WTC11 (cell line): ENCODE results near the gene PIK3C3. TPM values are rescaled to one million over a fixed set of nuclear protein-coding genes. Genes with fewer than 3 reads are reported as not detected.

ENCODE experiments used
- ATAC-seq: fragments of 200-7000 bp; cut with Tn5 transposase; 2 replicates; pipeline ENCODE4 v1.10.0; 2021; ENCODE audit warnings: mild to moderate bottlenecking, moderate library complexity
- CTCF ChIA-PET: fragments of 300-600 bp; sonication (Branson Sonifier 250); formaldehyde crosslinking; loops from one replicate; lab custom pipeline; 2021; ENCODE audit warnings: antibody characterized with exemption; lab: Charles Lee
- POLR2A ChIA-PET: fragments of 350-600 bp; sonication (Branson Sonifier 250); formaldehyde crosslinking; loops from one replicate; lab custom pipeline; 2021; ENCODE audit warnings: antibody characterized with exemption; lab: Charles Lee
- DNase-seq: peaks from one replicate; pipeline ENCODE4 v3.0.0; 2021; ENCODE audit warnings: low spot score
- H3K27ac Mint-ChIP-seq: 2 replicates; pipeline ENCODE4 v1.8.0; 2021; ENCODE audit warnings: mixed read lengths
- H3K27me3 Mint-ChIP-seq: 2 replicates; pipeline ENCODE4 v1.8.0; 2021; ENCODE audit warnings: low read depth, mild to moderate bottlenecking, moderate library complexity, mixed read lengths
- H3K36me3 Mint-ChIP-seq: 2 replicates; pipeline ENCODE4 v1.8.0; 2021; ENCODE audit warnings: mixed read lengths
- H3K4me1 Mint-ChIP-seq: 2 replicates; pipeline ENCODE4 v1.8.0; 2022; ENCODE audit warnings: mixed read lengths
- H3K4me3 Mint-ChIP-seq: 2 replicates; pipeline ENCODE4 v1.8.0; 2021; ENCODE audit warnings: mild to moderate bottlenecking, moderate library complexity, mixed read lengths
- H3K9me3 Mint-ChIP-seq: 2 replicates; pipeline ENCODE4 v1.8.0; 2021; ENCODE audit warnings: mixed read lengths
- CBFB ChIP-seq: sonication (generic); formaldehyde crosslinking; IDR thresholded peaks from 2 replicates; pipeline ENCODE4 v1.8.1; 2022; ENCODE audit warnings: mild to moderate bottlenecking, low read depth, missing genetic modification reagents
- GTF2I ChIP-seq: fragments of 250-450 bp; sonication (Bioruptor Pico); conservative IDR thresholded peaks from 2 replicates; pipeline ENCODE4 v1.4.0; 2021; ENCODE audit warnings: mild to moderate bottlenecking
- JAZF1 ChIP-seq: fragments of 250-450 bp; sonication (Bioruptor Pico); IDR thresholded peaks from 2 replicates; pipeline ENCODE4 v1.9.0; 2021; ENCODE audit warnings: moderate library complexity, mild to moderate bottlenecking, inconsistent platforms
- NFYB ChIP-seq: sonication (generic); formaldehyde crosslinking; conservative IDR thresholded peaks from 2 replicates; pipeline ENCODE4 v1.8.0; 2022; ENCODE audit warnings: low read depth, missing genetic modification reagents
- NR1H2 ChIP-seq: sonication (generic); formaldehyde crosslinking; IDR thresholded peaks from 2 replicates; pipeline ENCODE4 v1.9.0; 2021; ENCODE audit warnings: mild to moderate bottlenecking, moderate library complexity, missing genetic modification reagents
- OVOL2 ChIP-seq: fragments of 250-450 bp; sonication (Bioruptor Pico); IDR thresholded peaks from 2 replicates; pipeline ENCODE4 v1.9.0; 2021; ENCODE audit warnings: mild to moderate bottlenecking, borderline replicate concordance
- SP1 ChIP-seq: sonication (generic); formaldehyde crosslinking; conservative IDR thresholded peaks from 2 replicates; pipeline ENCODE4 v1.8.1; 2022; ENCODE audit warnings: missing genetic modification reagents
- TEAD4 ChIP-seq: sonication (generic); formaldehyde crosslinking; IDR thresholded peaks from 2 replicates; pipeline ENCODE4 v1.8.0; 2022; ENCODE audit warnings: mild to moderate bottlenecking, missing genetic modification reagents
- ZNF138 ChIP-seq: sonication (generic); formaldehyde crosslinking; conservative IDR thresholded peaks from 2 replicates; pipeline ENCODE4 v1.8.1; 2022; ENCODE audit warnings: mild to moderate bottlenecking, moderate library complexity, missing genetic modification reagents
- ZNF232 ChIP-seq: sonication (generic); formaldehyde crosslinking; IDR thresholded peaks from 2 replicates; pipeline ENCODE4 v1.8.0; 2022; ENCODE audit warnings: mild to moderate bottlenecking, missing genetic modification reagents
- ZNF317 ChIP-seq: sonication (generic); formaldehyde crosslinking; IDR thresholded peaks from 2 replicates; pipeline ENCODE4 v1.8.1; 2023; ENCODE audit warnings: low read depth, mild to moderate bottlenecking, moderate library complexity, missing genetic modification reagents, borderline replicate concordance
- ZNF416 ChIP-seq: fragments of 250-450 bp; sonication (Bioruptor Pico); IDR thresholded peaks from 2 replicates; pipeline ENCODE4 v1.9.0; 2021; ENCODE audit warnings: mild to moderate bottlenecking, inconsistent platforms
- total RNA-seq: library from RNA; stranded (reverse); gene quantifications from 3 replicates; pipeline ENCODE4 v1.2.3, GENCODE V29; 2021
- TF ChIP-seq, protein P1 (sequence below): sonication (generic); formaldehyde crosslinking; IDR thresholded peaks from 2 replicates; pipeline ENCODE4 v1.8.1; 2022; ENCODE audit warnings: low read depth, mild to moderate bottlenecking, moderate library complexity, missing genetic modification reagents, borderline replicate concordance
- TF ChIP-seq, protein P2 (sequence below): sonication (generic); formaldehyde crosslinking; IDR thresholded peaks from 2 replicates; pipeline ENCODE4 v1.8.1; 2023; ENCODE audit warnings: mild to moderate bottlenecking, missing genetic modification reagents, moderate library complexity
- TF ChIP-seq, protein P3 (sequence below): sonication (generic); formaldehyde crosslinking; conservative IDR thresholded peaks from 2 replicates; pipeline ENCODE4 v1.8.1; 2022; ENCODE audit warnings: mild to moderate bottlenecking, missing genetic modification reagents
- TF ChIP-seq, protein P4 (sequence below): fragments of 250-450 bp; sonication (Bioruptor Pico); IDR thresholded peaks from 2 replicates; pipeline ENCODE4 v1.8.0; 2021; ENCODE audit warnings: mild to moderate bottlenecking
- TF ChIP-seq, protein P5 (sequence below): sonication (generic); formaldehyde crosslinking; IDR thresholded peaks from 2 replicates; pipeline ENCODE4 v1.8.1; 2022; ENCODE audit warnings: low read depth, missing genetic modification reagents, borderline replicate concordance
- TF ChIP-seq, protein P6 (sequence below): fragments of 250-450 bp; sonication (Bioruptor Pico); IDR thresholded peaks from 2 replicates; pipeline ENCODE4 v1.9.0; 2021; ENCODE audit warnings: moderate library complexity, mild to moderate bottlenecking, inconsistent platforms, borderline replicate concordance
- TF ChIP-seq, protein P7 (sequence below): fragments of 250-450 bp; sonication (Bioruptor Pico); IDR thresholded peaks from 2 replicates; pipeline ENCODE4 v1.9.0; 2021; ENCODE audit warnings: mild to moderate bottlenecking
- TF ChIP-seq, protein P8 (sequence below): sonication (generic); formaldehyde crosslinking; IDR thresholded peaks from 2 replicates; pipeline ENCODE4 v1.8.0; 2022; ENCODE audit warnings: mild to moderate bottlenecking, missing genetic modification reagents
- TF ChIP-seq, protein P9 (sequence below): sonication (generic); formaldehyde crosslinking; IDR thresholded peaks from 2 replicates; pipeline ENCODE4 v1.8.0; 2023; ENCODE audit warnings: mild to moderate bottlenecking, missing genetic modification reagents

The PIK3C3 gene
- total RNA-seq, 1 experiment from 2014 or later = 40.4 TPM

DNA sequence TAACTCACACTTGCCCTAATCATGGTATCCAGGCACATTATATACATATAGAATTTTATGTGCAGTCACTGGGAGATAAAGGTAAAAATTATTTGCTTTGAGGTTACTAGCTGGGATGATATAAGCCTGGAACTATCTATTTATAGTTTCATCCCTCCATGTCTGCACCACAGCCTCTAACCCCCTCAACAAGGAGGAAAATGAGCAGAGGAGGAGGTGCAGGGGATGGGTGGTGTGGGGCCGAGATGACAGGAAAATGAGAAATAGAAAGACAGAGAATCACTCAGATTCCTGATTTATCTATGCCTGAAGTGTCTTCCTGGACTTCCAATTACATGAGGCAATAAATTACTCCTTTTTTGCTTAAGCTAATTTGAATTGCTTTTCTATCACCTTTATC lies 145.2 kb downstream of the PIK3C3 start:
- Mint-ChIP-seq H3K4me3 (no peak overlapping the region), H3K36me3 (no peaks in the 10 kb centered on the region), H3K4me1 (peaks cover 3% of the 10 kb centered on the region; the same call in 1 of the 2 replicates), H3K27ac (no peak overlapping the region), H3K27me3 (no peaks in the 10 kb centered on the region), H3K9me3 (peaks cover 16% of the 10 kb centered on the region)
- DNase-seq (no peak), ATAC-seq (no peak)
- CTCF ChIA-PET = no interaction called here
- POLR2A ChIA-PET = no interaction called here
- TF ChIP-seq, protein P1, sequence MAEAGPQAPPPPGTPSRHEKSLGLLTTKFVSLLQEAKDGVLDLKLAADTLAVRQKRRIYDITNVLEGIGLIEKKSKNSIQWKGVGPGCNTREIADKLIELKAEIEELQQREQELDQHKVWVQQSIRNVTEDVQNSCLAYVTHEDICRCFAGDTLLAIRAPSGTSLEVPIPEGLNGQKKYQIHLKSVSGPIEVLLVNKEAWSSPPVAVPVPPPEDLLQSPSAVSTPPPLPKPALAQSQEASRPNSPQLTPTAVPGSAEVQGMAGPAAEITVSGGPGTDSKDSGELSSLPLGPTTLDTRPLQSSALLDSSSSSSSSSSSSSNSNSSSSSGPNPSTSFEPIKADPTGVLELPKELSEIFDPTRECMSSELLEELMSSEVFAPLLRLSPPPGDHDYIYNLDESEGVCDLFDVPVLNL (CRISPR knock-in tag) = no peak
- TF ChIP-seq, protein P2, sequence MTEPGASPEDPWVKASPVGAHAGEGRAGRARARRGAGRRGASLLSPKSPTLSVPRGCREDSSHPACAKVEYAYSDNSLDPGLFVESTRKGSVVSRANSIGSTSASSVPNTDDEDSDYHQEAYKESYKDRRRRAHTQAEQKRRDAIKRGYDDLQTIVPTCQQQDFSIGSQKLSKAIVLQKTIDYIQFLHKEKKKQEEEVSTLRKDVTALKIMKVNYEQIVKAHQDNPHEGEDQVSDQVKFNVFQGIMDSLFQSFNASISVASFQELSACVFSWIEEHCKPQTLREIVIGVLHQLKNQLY (CRISPR knock-in tag) = no peak
- TF ChIP-seq ZNF317 (no peak), ZNF138 (CRISPR knock-in tag) (no peak), TEAD4 (CRISPR knock-in tag) (no peak)
- TF ChIP-seq, protein P3, sequence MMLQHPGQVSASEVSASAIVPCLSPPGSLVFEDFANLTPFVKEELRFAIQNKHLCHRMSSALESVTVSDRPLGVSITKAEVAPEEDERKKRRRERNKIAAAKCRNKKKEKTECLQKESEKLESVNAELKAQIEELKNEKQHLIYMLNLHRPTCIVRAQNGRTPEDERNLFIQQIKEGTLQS (CRISPR knock-in tag) = no peak
- TF ChIP-seq, all 79 proteins: peak for 0

DNA sequence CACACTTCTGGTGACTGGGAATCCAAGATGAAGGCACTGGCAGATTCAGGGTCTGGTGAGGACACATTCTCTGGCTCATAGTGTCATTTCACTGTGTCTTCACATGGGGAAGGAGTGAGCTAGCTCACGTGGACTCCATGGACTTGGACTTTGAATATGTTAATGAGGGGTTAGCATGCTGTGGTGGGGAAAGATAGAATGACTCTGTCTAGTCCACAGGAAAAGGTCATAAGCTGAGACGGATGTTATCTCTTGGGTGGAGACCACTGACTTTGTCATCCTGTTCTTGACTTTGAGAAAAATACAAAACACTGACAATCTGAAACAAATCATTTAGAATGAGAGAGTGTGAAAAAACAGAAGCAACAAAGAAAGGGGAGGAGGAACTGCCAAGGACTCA lies 145.9 kb downstream of the PIK3C3 start:
- POLR2A ChIA-PET = no interaction called here
- Mint-ChIP-seq H3K4me1 (peaks cover 3% of the 10 kb centered on the region; the same call in 1 of the 2 replicates), H3K4me3 (no peak overlapping the region), H3K27me3 (no peaks in the 10 kb centered on the region), H3K36me3 (no peaks in the 10 kb centered on the region), H3K9me3 (peaks cover 16% of the 10 kb centered on the region), H3K27ac (no peak overlapping the region)
- no peak for ATAC-seq
- TF ChIP-seq JAZF1 (CRISPR knock-in tag) (no peak), ZNF416 (CRISPR knock-in tag) (no peak), TEAD4 (CRISPR knock-in tag) (no peak), GTF2I (CRISPR knock-in tag) (no peak), SP1 (CRISPR knock-in tag) (no peak), NFYB (CRISPR knock-in tag) (no peak), OVOL2 (CRISPR knock-in tag) (no peak), ZNF232 (CRISPR knock-in tag) (no peak), CBFB (no peak), NR1H2 (CRISPR knock-in tag) (no peak)
- TF ChIP-seq, protein P4, sequence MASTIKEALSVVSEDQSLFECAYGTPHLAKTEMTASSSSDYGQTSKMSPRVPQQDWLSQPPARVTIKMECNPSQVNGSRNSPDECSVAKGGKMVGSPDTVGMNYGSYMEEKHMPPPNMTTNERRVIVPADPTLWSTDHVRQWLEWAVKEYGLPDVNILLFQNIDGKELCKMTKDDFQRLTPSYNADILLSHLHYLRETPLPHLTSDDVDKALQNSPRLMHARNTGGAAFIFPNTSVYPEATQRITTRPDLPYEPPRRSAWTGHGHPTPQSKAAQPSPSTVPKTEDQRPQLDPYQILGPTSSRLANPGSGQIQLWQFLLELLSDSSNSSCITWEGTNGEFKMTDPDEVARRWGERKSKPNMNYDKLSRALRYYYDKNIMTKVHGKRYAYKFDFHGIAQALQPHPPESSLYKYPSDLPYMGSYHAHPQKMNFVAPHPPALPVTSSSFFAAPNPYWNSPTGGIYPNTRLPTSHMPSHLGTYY (CRISPR knock-in tag) = no peak
- TF ChIP-seq, protein P5, sequence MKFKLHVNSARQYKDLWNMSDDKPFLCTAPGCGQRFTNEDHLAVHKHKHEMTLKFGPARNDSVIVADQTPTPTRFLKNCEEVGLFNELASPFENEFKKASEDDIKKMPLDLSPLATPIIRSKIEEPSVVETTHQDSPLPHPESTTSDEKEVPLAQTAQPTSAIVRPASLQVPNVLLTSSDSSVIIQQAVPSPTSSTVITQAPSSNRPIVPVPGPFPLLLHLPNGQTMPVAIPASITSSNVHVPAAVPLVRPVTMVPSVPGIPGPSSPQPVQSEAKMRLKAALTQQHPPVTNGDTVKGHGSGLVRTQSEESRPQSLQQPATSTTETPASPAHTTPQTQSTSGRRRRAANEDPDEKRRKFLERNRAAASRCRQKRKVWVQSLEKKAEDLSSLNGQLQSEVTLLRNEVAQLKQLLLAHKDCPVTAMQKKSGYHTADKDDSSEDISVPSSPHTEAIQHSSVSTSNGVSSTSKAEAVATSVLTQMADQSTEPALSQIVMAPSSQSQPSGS (CRISPR knock-in tag) = no peak
- TF ChIP-seq, protein P6, sequence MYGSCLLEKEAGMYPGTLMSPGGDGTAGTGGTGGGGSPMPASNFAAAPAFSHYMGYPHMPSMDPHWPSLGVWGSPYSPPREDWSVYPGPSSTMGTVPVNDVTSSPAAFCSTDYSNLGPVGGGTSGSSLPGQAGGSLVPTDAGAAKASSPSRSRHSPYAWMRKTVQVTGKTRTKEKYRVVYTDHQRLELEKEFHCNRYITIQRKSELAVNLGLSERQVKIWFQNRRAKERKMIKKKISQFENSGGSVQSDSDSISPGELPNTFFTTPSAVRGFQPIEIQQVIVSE (CRISPR knock-in tag) = no peak
- TF ChIP-seq, protein P7, sequence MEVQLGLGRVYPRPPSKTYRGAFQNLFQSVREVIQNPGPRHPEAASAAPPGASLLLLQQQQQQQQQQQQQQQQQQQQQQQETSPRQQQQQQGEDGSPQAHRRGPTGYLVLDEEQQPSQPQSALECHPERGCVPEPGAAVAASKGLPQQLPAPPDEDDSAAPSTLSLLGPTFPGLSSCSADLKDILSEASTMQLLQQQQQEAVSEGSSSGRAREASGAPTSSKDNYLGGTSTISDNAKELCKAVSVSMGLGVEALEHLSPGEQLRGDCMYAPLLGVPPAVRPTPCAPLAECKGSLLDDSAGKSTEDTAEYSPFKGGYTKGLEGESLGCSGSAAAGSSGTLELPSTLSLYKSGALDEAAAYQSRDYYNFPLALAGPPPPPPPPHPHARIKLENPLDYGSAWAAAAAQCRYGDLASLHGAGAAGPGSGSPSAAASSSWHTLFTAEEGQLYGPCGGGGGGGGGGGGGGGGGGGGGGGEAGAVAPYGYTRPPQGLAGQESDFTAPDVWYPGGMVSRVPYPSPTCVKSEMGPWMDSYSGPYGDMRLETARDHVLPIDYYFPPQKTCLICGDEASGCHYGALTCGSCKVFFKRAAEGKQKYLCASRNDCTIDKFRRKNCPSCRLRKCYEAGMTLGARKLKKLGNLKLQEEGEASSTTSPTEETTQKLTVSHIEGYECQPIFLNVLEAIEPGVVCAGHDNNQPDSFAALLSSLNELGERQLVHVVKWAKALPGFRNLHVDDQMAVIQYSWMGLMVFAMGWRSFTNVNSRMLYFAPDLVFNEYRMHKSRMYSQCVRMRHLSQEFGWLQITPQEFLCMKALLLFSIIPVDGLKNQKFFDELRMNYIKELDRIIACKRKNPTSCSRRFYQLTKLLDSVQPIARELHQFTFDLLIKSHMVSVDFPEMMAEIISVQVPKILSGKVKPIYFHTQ (CRISPR knock-in tag) = no peak
- TF ChIP-seq, protein P8, sequence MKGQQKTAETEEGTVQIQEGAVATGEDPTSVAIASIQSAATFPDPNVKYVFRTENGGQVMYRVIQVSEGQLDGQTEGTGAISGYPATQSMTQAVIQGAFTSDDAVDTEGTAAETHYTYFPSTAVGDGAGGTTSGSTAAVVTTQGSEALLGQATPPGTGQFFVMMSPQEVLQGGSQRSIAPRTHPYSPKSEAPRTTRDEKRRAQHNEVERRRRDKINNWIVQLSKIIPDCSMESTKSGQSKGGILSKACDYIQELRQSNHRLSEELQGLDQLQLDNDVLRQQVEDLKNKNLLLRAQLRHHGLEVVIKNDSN = no peak
- TF ChIP-seq, protein P9, sequence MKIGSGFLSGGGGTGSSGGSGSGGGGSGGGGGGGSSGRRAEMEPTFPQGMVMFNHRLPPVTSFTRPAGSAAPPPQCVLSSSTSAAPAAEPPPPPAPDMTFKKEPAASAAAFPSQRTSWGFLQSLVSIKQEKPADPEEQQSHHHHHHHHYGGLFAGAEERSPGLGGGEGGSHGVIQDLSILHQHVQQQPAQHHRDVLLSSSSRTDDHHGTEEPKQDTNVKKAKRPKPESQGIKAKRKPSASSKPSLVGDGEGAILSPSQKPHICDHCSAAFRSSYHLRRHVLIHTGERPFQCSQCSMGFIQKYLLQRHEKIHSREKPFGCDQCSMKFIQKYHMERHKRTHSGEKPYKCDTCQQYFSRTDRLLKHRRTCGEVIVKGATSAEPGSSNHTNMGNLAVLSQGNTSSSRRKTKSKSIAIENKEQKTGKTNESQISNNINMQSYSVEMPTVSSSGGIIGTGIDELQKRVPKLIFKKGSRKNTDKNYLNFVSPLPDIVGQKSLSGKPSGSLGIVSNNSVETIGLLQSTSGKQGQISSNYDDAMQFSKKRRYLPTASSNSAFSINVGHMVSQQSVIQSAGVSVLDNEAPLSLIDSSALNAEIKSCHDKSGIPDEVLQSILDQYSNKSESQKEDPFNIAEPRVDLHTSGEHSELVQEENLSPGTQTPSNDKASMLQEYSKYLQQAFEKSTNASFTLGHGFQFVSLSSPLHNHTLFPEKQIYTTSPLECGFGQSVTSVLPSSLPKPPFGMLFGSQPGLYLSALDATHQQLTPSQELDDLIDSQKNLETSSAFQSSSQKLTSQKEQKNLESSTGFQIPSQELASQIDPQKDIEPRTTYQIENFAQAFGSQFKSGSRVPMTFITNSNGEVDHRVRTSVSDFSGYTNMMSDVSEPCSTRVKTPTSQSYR (CRISPR knock-in tag) = no peak
- CTCF ChIA-PET = interaction anchor here (0.8 to 1.2 kb wide), 2 partner anchors 13 to 48 kb away, joined by 3 read pairs; no protein-coding TSS in a partner anchor
- no peak for DNase-seq
